CD8-positive, alpha-beta memory T cell (primary cell): Measurements from ENCODE around the gene SLC6A2. TPM values are rescaled to one million over a fixed set of nuclear protein-coding genes. Genes with fewer than 3 reads are reported as not detected.

Experiments used
- polyA plus RNA-seq: library from polyadenylated mRNA; unstranded; fragments of 300-500 nt; fragmentation: Illumina TruSeq; gene quantifications from one replicate; pipeline ENCODE4 v1.2.3, GENCODE V29; 2021
- total RNA-seq, 2 experiments: library from RNA; stranded (reverse); gene quantifications; one replicate each; pipeline ENCODE4 v1.2.3, GENCODE V29; 2021

SLC6A2 gene
- total and polyA plus RNA-seq, 3 experiments from 2014 or later, result not detected

Other genes with a start within 250 kb of the SLC6A2 start
- gene MMP2, start 176.8 kb upstream of the SLC6A2 start, total RNA-seq, result not detected
- gene MMP2, start 176.8 kb upstream of the SLC6A2 start, polyA plus RNA-seq, result not detected
- 1 to 10 TPM in 1 of 2 experiments, under 1 TPM in 1; 0.33 to 1.2 TPM for gene LPCAT2, start 146.9 kb upstream of the SLC6A2 start, total RNA-seq
- 0.29 TPM for gene LPCAT2, start 146.9 kb upstream of the SLC6A2 start, polyA plus RNA-seq
- not detected for gene CAPNS2, start 89.3 kb upstream of the SLC6A2 start, total RNA-seq
- not detected for gene CAPNS2, start 89.3 kb upstream of the SLC6A2 start, polyA plus RNA-seq
- gene CES1, start 177.1 kb downstream of the SLC6A2 start, total RNA-seq, result under 1 TPM in 1 of 2 experiments, not detected in 1; 0.24 TPM
- 4.9 TPM for gene CES1, start 177.1 kb downstream of the SLC6A2 start, polyA plus RNA-seq
- gene CES5A, start 219.4 kb downstream of the SLC6A2 start, total RNA-seq, result not detected
- gene CES5A, start 219.4 kb downstream of the SLC6A2 start, polyA plus RNA-seq, result not detected